GM23248 (cell line): ENCODE results near the gene TMCC1. TPM values are rescaled to one million over a fixed set of nuclear protein-coding genes. Genes with fewer than 3 reads are reported as not detected.
"Not testable (repeated sequence)": the region's sequence is repeated elsewhere in the genome, so short reads cannot be mapped to it uniquely, and the experiment has no call there.

Experiments used
- DNase-seq: peaks from one replicate; pipeline ENCODE4 v3.0.0-alpha.2; 2015
- H2AFZ ChIP-seq: fragments of 200-600 bp; sonication (generic); 2 replicates; pipeline ENCODE4 v1.6.1; 2016; ENCODE audit warnings: antibody characterized with exemption
- H3F3A ChIP-seq: fragments of 200-600 bp; sonication (generic); 2 replicates; pipeline ENCODE4 v1.6.1; 2016; ENCODE audit warnings: mild to moderate bottlenecking, antibody characterized with exemption, mixed run types; ENCODE audit not compliant: insufficient read depth
- H3K27ac ChIP-seq: fragments of 200-600 bp; sonication (generic); 2 replicates; pipeline ENCODE4 v1.5.1; 2016; ENCODE audit warnings: mild to moderate bottlenecking
- H3K27me3 ChIP-seq: fragments of 200-600 bp; sonication (generic); replicated peaks from 2 replicates; pipeline ENCODE4 v1.6.1; 2016; ENCODE audit warnings: mild to moderate bottlenecking; ENCODE audit not compliant: insufficient read depth
- H3K36me3 ChIP-seq: fragments of 200-600 bp; sonication (generic); 2 replicates; pipeline ENCODE4 v1.6.1; 2016; ENCODE audit warnings: low read depth, mild to moderate bottlenecking
- H3K4me1 ChIP-seq: fragments of 200-600 bp; sonication (generic); 2 replicates; pipeline ENCODE4 v1.6.1; 2016; ENCODE audit warnings: mild to moderate bottlenecking; ENCODE audit not compliant: insufficient read depth
- H3K4me2 ChIP-seq: fragments of 200-600 bp; sonication (generic); one replicate; pipeline ENCODE4 v1.6.1; 2016; ENCODE audit warnings: mild to moderate bottlenecking; ENCODE audit not compliant: unreplicated experiment
- H3K4me3 ChIP-seq: fragments of 200-600 bp; sonication (generic); 2 replicates; pipeline ENCODE4 v1.5.1; 2016; ENCODE audit warnings: mild to moderate bottlenecking
- H3K79me2 ChIP-seq: fragments of 200-600 bp; sonication (generic); 2 replicates; pipeline ENCODE4 v1.6.1; 2016; ENCODE audit warnings: mild to moderate bottlenecking; ENCODE audit not compliant: insufficient read depth
- H3K9ac ChIP-seq: fragments of 200-600 bp; sonication (generic); 2 replicates; pipeline ENCODE4 v1.6.1; 2016; ENCODE audit warnings: mild to moderate bottlenecking
- H3K9me2 ChIP-seq: fragments of 200-600 bp; sonication (generic); 2 replicates; pipeline ENCODE4 v1.6.1; 2016; ENCODE audit warnings: mixed run types, mild to moderate bottlenecking, moderate library complexity; ENCODE audit not compliant: insufficient read depth
- H3K9me3 ChIP-seq: fragments of 200-600 bp; sonication (generic); one replicate; pipeline ENCODE4 v1.6.1; 2017; ENCODE audit warnings: low read depth
- H4K20me1 ChIP-seq: fragments of 200-600 bp; sonication (generic); 2 replicates; pipeline ENCODE4 v1.6.0; 2016; ENCODE audit not compliant: insufficient read depth
- EZH2 ChIP-seq: fragments of 200-600 bp; sonication (generic); IDR thresholded peaks from 2 replicates; pipeline ENCODE4 v1.6.1; 2018; ENCODE audit warnings: antibody characterized with exemption, mild to moderate bottlenecking; ENCODE audit not compliant: insufficient read depth, poor library complexity, severe bottlenecking
- EZH2phosphoT487 ChIP-seq: fragments of 200-600 bp; sonication (generic); IDR thresholded peaks from 2 replicates; pipeline ENCODE4 v1.6.1; 2018; ENCODE audit warnings: antibody characterized with exemption, moderate library complexity, mild to moderate bottlenecking, low read depth; ENCODE audit not compliant: insufficient read depth
- WGBS, 2 experiments: methylation state at CpG; one replicate each; pipeline ENCODE4 v1.1.6; 2015 to 2017; ENCODE audit warnings: low lambda C conversion rate in 2 of 2, low coverage in 1 of 2; ENCODE audit errors: missing lambda C conversion rate in 2 of 2; 5-methylcytosine and 5-hydroxymethylcytosine counted together
- in situ Hi-C: fragments of 300-500 bp; cut with MboI; formaldehyde crosslinking; loops from 2 replicates; pipeline ENCODE4 v1.15.0; 2020
- polyA plus RNA-seq: library from polyadenylated mRNA; unstranded; fragments of >200 nt; fragmentation: Nextera tagmentation; extraction: Ambion mirVana; gene quantifications from 2 replicates; pipeline ENCODE4 v1.2.1, GENCODE V29; 2016
- total RNA-seq: library from RNA; depleted of rRNA; stranded (reverse); fragments of >200 nt; shearing (Covaris generic); gene quantifications from 2 replicates; pipeline ENCODE4 v1.2.3, GENCODE V29; 2014

The TMCC1 gene
- total and polyA plus RNA-seq, 2 experiments from 2014 or later: 4.0 to 11.1 TPM

DNA sequence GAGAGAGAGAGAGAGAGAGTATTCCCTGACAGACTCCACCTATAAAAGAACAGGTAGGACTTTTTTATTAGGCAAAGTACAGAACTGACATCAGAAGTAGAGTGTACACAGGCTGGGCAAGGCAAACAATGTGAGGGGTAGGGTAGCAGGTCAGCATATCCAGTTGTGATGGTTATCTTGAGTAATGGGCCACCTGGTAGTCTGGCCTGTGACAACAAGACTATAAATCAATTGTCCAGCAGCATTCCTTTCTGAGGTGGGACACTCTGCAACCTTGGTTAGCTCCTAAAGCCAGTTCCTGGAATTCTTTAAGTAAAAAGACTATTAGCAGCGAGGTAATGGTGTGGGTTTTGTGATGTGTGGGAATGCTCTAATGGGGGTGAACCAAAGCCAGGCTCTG, 14.9 kb upstream of the TMCC1 start:
- Histone ChIP-seq H3K4me2 (no peak overlapping the region), H3K36me3 (no peaks in the 10 kb centered on the region), H3F3A (no peaks in the 10 kb centered on the region), H2AFZ (no peak overlapping the region), H3K9me2 (no peaks in the 10 kb centered on the region), H3K4me1 (no peaks in the 10 kb centered on the region), H4K20me1 (no peaks in the 10 kb centered on the region), H3K9me3 (no peaks in the 10 kb centered on the region), H3K27me3 (no peaks in the 10 kb centered on the region), H3K4me3 (no peak overlapping the region), H3K9ac (no peak overlapping the region), H3K79me2 (no peaks in the 10 kb centered on the region), H3K27ac (no peak overlapping the region)
- in situ Hi-C loops: no loop called here
- DNase-seq: no peak
- WGBS, 2 experiments: 85 to 97% methylated on average over 1 of the region's 1 CpG
- TF ChIP-seq EZH2phosphoT487 (no peak), EZH2 (no peak)

DNA sequence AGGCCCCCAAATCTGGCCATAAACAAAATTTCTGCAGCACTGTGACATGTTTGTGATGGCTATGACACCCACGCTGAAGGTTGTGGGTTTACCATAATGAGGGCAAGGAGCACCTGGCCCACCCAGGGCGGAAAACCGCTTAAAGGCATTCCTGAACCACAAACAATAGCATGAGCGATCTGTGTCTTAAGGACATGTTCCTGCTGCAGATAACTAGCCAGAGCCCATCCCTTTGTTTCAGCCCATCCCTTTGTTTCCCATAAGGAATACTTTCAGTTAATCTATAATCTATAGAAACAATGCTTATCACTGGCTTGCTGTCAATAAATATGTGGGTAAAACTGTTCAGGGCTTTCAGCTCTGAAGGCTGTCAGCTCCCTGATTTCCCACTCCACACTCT, 7.8 kb upstream of the TMCC1 start:
- 97 to 98% methylated on average over 4 of the region's 4 CpGs for WGBS, 2 experiments
- H3K4me2 ChIP-seq, H3F3A ChIP-seq, H2AFZ ChIP-seq, H3K27me3 ChIP-seq, H3K9me2 ChIP-seq, H4K20me1 ChIP-seq, H3K9ac ChIP-seq, H3K36me3 ChIP-seq, H3K79me2 ChIP-seq, H3K4me3 ChIP-seq, H3K4me1 ChIP-seq, DNase-seq, in situ Hi-C loops, H3K27ac ChIP-seq, H3K9me3 ChIP-seq: not testable (repeated sequence)

DNA sequence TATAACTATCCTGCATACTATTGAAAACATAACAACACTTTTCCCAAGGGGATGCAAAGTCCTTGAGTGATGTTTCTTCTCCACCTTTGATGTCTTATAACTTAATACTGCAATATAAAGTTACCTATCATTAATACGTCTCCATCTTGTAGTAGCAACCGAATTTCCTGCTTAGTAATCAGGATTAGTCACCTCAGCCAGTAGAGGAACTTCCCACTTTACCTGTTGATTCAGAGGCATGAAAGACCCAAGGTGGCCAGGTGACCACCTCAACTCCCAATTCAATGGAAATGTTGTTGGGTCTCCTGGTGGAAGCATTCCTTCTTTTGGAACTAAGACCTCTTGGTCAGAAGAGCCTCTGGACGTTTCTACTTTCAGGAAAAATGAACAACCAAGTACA, 3.5 kb upstream of the TMCC1 start:
- Histone ChIP-seq H3K9ac (no peak overlapping the region), H3K27ac (no peak overlapping the region)
- 76 to 88% methylated on average over 3 of the region's 3 CpGs for WGBS, 2 experiments

DNA sequence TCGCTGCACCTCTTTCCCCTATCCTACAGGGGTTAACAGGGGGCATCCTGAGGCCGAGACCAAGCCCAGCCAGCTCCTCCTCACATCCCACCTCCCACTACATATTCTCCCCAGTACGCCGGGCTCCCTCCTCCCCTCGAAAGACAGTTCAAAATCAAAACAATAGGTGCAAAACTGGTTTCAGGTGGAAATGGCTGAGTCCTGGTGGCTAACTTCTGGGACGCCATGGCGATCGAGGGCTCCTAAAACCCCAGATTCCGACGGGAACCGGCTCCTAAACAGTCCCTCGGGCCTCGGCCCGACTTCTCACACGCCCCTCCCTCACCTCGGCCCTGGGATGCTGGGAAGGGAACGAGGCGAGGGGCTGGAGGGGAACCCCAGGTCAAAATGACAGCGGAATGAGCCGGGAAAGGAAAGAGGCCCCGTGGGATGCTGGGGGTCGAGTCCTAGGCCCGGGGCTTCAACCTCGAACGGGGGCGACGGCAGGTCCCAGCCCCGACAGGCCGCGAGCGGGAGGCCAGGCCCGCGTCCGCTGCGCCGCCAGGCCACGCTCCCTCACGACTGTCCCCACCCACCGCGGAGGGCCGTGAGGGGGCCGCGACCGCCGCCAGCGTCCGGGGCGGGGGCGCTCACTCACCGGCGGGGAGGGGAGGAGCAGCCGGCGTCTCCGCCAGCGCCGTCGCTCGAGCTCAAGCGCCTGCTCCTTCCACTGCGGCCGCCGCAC, 492 bp downstream of the TMCC1 start:
- no peak for DNase-seq
- Histone ChIP-seq H3K27ac (peak overlapping the region; percentile 42), H3K36me3 (no peaks in the 10 kb centered on the region), H3K4me2 (peak overlapping the region; percentile 95), H3K27me3 (no peaks in the 10 kb centered on the region), H3K9me2 (no peaks in the 10 kb centered on the region), H2AFZ (peak overlapping the region; percentile 91), H3K4me3 (peak overlapping the region; percentile 98), H4K20me1 (peaks cover 5% of the 10 kb centered on the region; the same call in 1 of the 2 replicates), H3F3A (peaks cover 44% of the 10 kb centered on the region), H3K79me2 (peaks cover 30% of the 10 kb centered on the region), H3K9ac (peak overlapping the region; percentile 97), H3K4me1 (peaks cover 27% of the 10 kb centered on the region), H3K9me3 (no peaks in the 10 kb centered on the region)
- no peak for TF ChIP-seq EZH2
- no peak for TF ChIP-seq EZH2phosphoT487
- WGBS, 2 experiments: 1% methylated on average over 22 to 29 of the region's 62 CpGs
- in situ Hi-C loops: no loop called here

More for the DNA sequence above, 3.5 kb upstream of the TMCC1 start:
- Histone ChIP-seq H3K4me3 (no peak overlapping the region), H3K36me3 (no peaks in the 10 kb centered on the region), H2AFZ (no peak overlapping the region), H3K79me2 (peaks cover 15% of the 10 kb centered on the region), H3K4me2 (no peak overlapping the region), H3K4me1 (peaks cover 7% of the 10 kb centered on the region), H3K9me3 (no peaks in the 10 kb centered on the region), H3K27me3 (no peaks in the 10 kb centered on the region), H4K20me1 (no peaks in the 10 kb centered on the region), H3K9me2 (no peaks in the 10 kb centered on the region), H3F3A (peaks cover 9% of the 10 kb centered on the region; the same call in 1 of the 2 replicates)
- in situ Hi-C loops: no loop called here
- TF ChIP-seq EZH2phosphoT487 (no peak), EZH2 (no peak)
- no peak for DNase-seq

DNA sequence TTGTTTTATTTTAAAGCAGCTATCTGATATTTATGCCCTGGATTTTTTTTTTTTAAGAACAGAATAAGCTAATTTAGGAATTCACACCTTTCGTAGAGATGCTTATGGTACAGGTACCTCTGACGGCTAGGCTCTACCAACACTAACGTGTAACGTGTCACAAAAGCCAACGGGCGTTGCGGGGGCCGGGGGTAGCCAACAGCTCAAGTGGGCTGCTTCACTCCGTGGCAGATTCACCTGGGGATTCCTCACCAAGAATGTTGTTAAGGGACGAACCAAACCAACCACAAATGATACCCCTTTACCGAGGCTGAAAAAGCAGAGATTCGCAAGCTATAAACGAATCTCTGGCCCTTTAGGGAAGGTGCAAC, 1.0 kb downstream of the TMCC1 start:
- WGBS, 2 experiments: 9 to 14% methylated on average over 13 of the region's 13 CpGs
- H3K9ac ChIP-seq: peak overlapping the region; percentile 97
- H2AFZ ChIP-seq: peak overlapping the region; percentile 91
- H3F3A ChIP-seq: peaks cover 50% of the 10 kb centered on the region
- no peaks in the 10 kb centered on the region for H3K9me3 ChIP-seq
- DNase-seq: no peak
- no peaks in the 10 kb centered on the region for H3K27me3 ChIP-seq
- H3K36me3 ChIP-seq: no peaks in the 10 kb centered on the region
- H3K4me1 ChIP-seq: peaks cover 30% of the 10 kb centered on the region
- peaks cover 36% of the 10 kb centered on the region for H3K79me2 ChIP-seq
- peak overlapping the region; percentile 42; the same call in 1 of the 2 replicates for H3K27ac ChIP-seq
- peak overlapping the region; percentile 98 for H3K4me3 ChIP-seq
- no peak for TF ChIP-seq EZH2
- TF ChIP-seq EZH2phosphoT487: no peak
- no peaks in the 10 kb centered on the region for H3K9me2 ChIP-seq
- in situ Hi-C loops: no loop called here
- H3K4me2 ChIP-seq: peak overlapping the region; percentile 95
- H4K20me1 ChIP-seq: peaks cover 6% of the 10 kb centered on the region; the same call in 1 of the 2 replicates
